ENCODE data around the gene GOLGA6L7. TPM values are rescaled to one million over a fixed set of nuclear protein-coding genes. Genes with fewer than 3 reads are reported as not detected.
"Not testable (repeated sequence)": the region's sequence is repeated elsewhere in the genome, so short reads cannot be mapped to it uniquely, and the experiment has no call there.

GOLGA6L7 gene
- total RNA-seq (not detected), polyA plus RNA-seq (not detected)
- long read RNA-seq, donor 1, partial matches to known transcripts: 0 of 1 reads
- long read RNA-seq, donor 1, other reads (novel, unspliced or antisense): 1 of 1 reads
- long read RNA-seq, donor 2, partial matches to known transcripts: 0 of 1 reads
- long read RNA-seq, donor 2, other reads (novel, unspliced or antisense): 1 of 1 reads
- long read RNA-seq, donor 3, partial matches to known transcripts: 0 of 1 reads
- long read RNA-seq, donor 3, other reads (novel, unspliced or antisense): 1 of 1 reads
- long read RNA-seq, donor 4: 0 reads

GRCh38 chr15:28848521-28848920 is at the start of gene GOLGA6L7:
GOLGA6L7 (minus strand) TSS chr15:28848644; CDS start chr15:28848549, 95 bp downstream.
- H3K27me3 ChIP-seq (ENCODE audit: control insufficient read depth, insufficient read depth); H3K4me3 ChIP-seq (ENCODE audit: low read length); intact Hi-C loops (cut with DNase I); H3K27ac ChIP-seq (ENCODE audit: low read length); H3K9me3 ChIP-seq (ENCODE audit: control insufficient read depth, low read length); H3K4me1 ChIP-seq (ENCODE audit: control insufficient read depth, insufficient read depth, low read length); ATAC-seq; DNase-seq: not testable (repeated sequence)
- 95% methylated on average over 13 of the region's 13 CpGs for WGBS

GRCh38 chr15:28897861-28898585 is 49.6 kb upstream of the GOLGA6L7 start:
- intact Hi-C loops (cut with DNase I): no loop called here
- 89% methylated on average over 13 of the region's 13 CpGs for WGBS
- no peak for DNase-seq
- ATAC-seq: no peak
- Histone ChIP-seq H3K4me1 (ENCODE audit: control insufficient read depth, insufficient read depth, low read length) (no peaks in the 10 kb centered on the region), H3K27ac (ENCODE audit: low read length) (no peak overlapping the region), H3K27me3 (ENCODE audit: control insufficient read depth, insufficient read depth) (no peaks in the 10 kb centered on the region), H3K9me3 (ENCODE audit: control insufficient read depth, low read length) (no peaks in the 10 kb centered on the region), H3K4me3 (ENCODE audit: low read length) (no peak overlapping the region)

GRCh38 chr15:28896951-28897350 is 48.5 kb upstream of the GOLGA6L7 start:
- H3K9me3 ChIP-seq (ENCODE audit: control insufficient read depth, low read length): no peaks in the 10 kb centered on the region
- DNase-seq (no peak), ATAC-seq (no peak)
- WGBS: 61% methylated on average over 4 of the region's 4 CpGs
- no peaks in the 10 kb centered on the region for H3K4me1 ChIP-seq (ENCODE audit: control insufficient read depth, insufficient read depth, low read length)
- no peak overlapping the region for H3K4me3 ChIP-seq (ENCODE audit: low read length)
- intact Hi-C loops (cut with DNase I): no loop called here
- H3K27me3 ChIP-seq (ENCODE audit: control insufficient read depth, insufficient read depth): no peaks in the 10 kb centered on the region
- no peak overlapping the region for H3K27ac ChIP-seq (ENCODE audit: low read length)

GRCh38 chr15:28895566-28895965 is 47.1 kb upstream of the GOLGA6L7 start:
- ATAC-seq: no peak
- H3K27me3 ChIP-seq (ENCODE audit: control insufficient read depth, insufficient read depth): no peaks in the 10 kb centered on the region
- intact Hi-C loops (cut with DNase I): no loop called here
- H3K4me3 ChIP-seq (ENCODE audit: low read length): no peak overlapping the region
- WGBS: 90% methylated on average over 6 of the region's 6 CpGs
- no peaks in the 10 kb centered on the region for H3K4me1 ChIP-seq (ENCODE audit: control insufficient read depth, insufficient read depth, low read length)
- H3K9me3 ChIP-seq (ENCODE audit: control insufficient read depth, low read length): no peaks in the 10 kb centered on the region
- no peak for DNase-seq
- H3K27ac ChIP-seq (ENCODE audit: low read length): no peak overlapping the region

GRCh38 chr15:28895146-28895545 is 46.7 kb upstream of the GOLGA6L7 start:
- Histone ChIP-seq H3K9me3 (ENCODE audit: control insufficient read depth, low read length) (no peaks in the 10 kb centered on the region), H3K4me3 (ENCODE audit: low read length) (no peak overlapping the region), H3K27ac (ENCODE audit: low read length) (no peak overlapping the region), H3K4me1 (ENCODE audit: control insufficient read depth, insufficient read depth, low read length) (no peaks in the 10 kb centered on the region), H3K27me3 (ENCODE audit: control insufficient read depth, insufficient read depth) (no peaks in the 10 kb centered on the region)
- intact Hi-C loops (cut with DNase I): no loop called here
- DNase-seq (no peak), ATAC-seq (no peak)
- 90% methylated on average over 13 of the region's 13 CpGs for WGBS

- no peak overlapping the region for H3K27ac ChIP-seq (ENCODE audit: low read length)
- H3K9me3 ChIP-seq (ENCODE audit: control insufficient read depth, low read length): no peaks in the 10 kb centered on the region
- no peak overlapping the region for H3K4me3 ChIP-seq (ENCODE audit: low read length)
- ATAC-seq (no peak), DNase-seq (no peak)
- no peaks in the 10 kb centered on the region for H3K27me3 ChIP-seq (ENCODE audit: control insufficient read depth, insufficient read depth)
- intact Hi-C loops (cut with DNase I): no loop called here
- H3K4me1 ChIP-seq (ENCODE audit: control insufficient read depth, insufficient read depth, low read length): no peaks in the 10 kb centered on the region
- 81% methylated on average over 13 of the region's 13 CpGs for WGBS
These were observed 46.2 kb upstream of the GOLGA6L7 start for GRCh38 chr15:28894631-28895030.

- ATAC-seq (no peak), DNase-seq (no peak)
- Histone ChIP-seq H3K27ac (ENCODE audit: low read length) (no peak overlapping the region), H3K9me3 (ENCODE audit: control insufficient read depth, low read length) (no peaks in the 10 kb centered on the region), H3K4me1 (ENCODE audit: control insufficient read depth, insufficient read depth, low read length) (no peaks in the 10 kb centered on the region), H3K4me3 (ENCODE audit: low read length) (no peak overlapping the region), H3K27me3 (ENCODE audit: control insufficient read depth, insufficient read depth) (no peaks in the 10 kb centered on the region)
- WGBS: 65% methylated on average over 12 of the region's 12 CpGs
- intact Hi-C loops (cut with DNase I): no loop called here
These were observed 44.6 kb upstream of the GOLGA6L7 start for GRCh38 chr15:28892789-28893610.

- Histone ChIP-seq H3K9me3 (ENCODE audit: control insufficient read depth, low read length) (no peaks in the 10 kb centered on the region), H3K4me1 (ENCODE audit: control insufficient read depth, insufficient read depth, low read length) (no peaks in the 10 kb centered on the region), H3K27ac (ENCODE audit: low read length) (no peak overlapping the region), H3K27me3 (ENCODE audit: control insufficient read depth, insufficient read depth) (no peaks in the 10 kb centered on the region), H3K4me3 (ENCODE audit: low read length) (no peak overlapping the region)
- DNase-seq: no peak
- 92% methylated on average over 6 of the region's 6 CpGs for WGBS
- intact Hi-C loops (cut with DNase I): no loop called here
- ATAC-seq: no peak
These were observed 43.1 kb upstream of the GOLGA6L7 start for GRCh38 chr15:28891588-28891987.

GRCh38 chr15:28890711-28891495 is 42.5 kb upstream of the GOLGA6L7 start:
- intact Hi-C loops (cut with DNase I): no loop called here
- Histone ChIP-seq H3K9me3 (ENCODE audit: control insufficient read depth, low read length) (no peaks in the 10 kb centered on the region), H3K27ac (ENCODE audit: low read length) (no peak overlapping the region), H3K27me3 (ENCODE audit: control insufficient read depth, insufficient read depth) (no peaks in the 10 kb centered on the region), H3K4me1 (ENCODE audit: control insufficient read depth, insufficient read depth, low read length) (no peaks in the 10 kb centered on the region), H3K4me3 (ENCODE audit: low read length) (no peak overlapping the region)
- ATAC-seq (no peak), DNase-seq (no peak)
- 83% methylated on average over 15 of the region's 15 CpGs for WGBS

- ATAC-seq; H3K9me3 ChIP-seq (ENCODE audit: control insufficient read depth, low read length); intact Hi-C loops (cut with DNase I): not testable (repeated sequence)
These were observed 41.8 kb upstream of the GOLGA6L7 start for GRCh38 chr15:28890291-28890690.

More at GRCh38 chr15:28890291-28890690, 41.8 kb upstream of the GOLGA6L7 start:
- H3K27ac ChIP-seq (ENCODE audit: low read length); H3K4me3 ChIP-seq (ENCODE audit: low read length); H3K27me3 ChIP-seq (ENCODE audit: control insufficient read depth, insufficient read depth); H3K4me1 ChIP-seq (ENCODE audit: control insufficient read depth, insufficient read depth, low read length); DNase-seq: not testable (repeated sequence)
- WGBS: 76% methylated on average over 4 of the region's 4 CpGs
